OCI-LY7 (cell line): ENCODE results near the gene ZNF423. TPM values are rescaled to one million over a fixed set of nuclear protein-coding genes. Genes with fewer than 3 reads are reported as not detected.

ENCODE experiments used
- BruUV-seq: library from RNA; stranded (reverse); fragments of 400-500 nt; replicated peaks from 2 replicates; lab custom pipeline; 2021; lab: Mats Ljungman, UMichigan
- CTCF ChIA-PET: fragments of 300-600 bp; sonication (Branson Sonifier 250); formaldehyde crosslinking; loops from one replicate; lab custom pipeline; 2022; ENCODE audit warnings: antibody characterized with exemption; ENCODE audit not compliant: unreplicated experiment; lab: Charles Lee
- POLR2A ChIA-PET: fragments of 300-600 bp; sonication (Branson Sonifier 250); formaldehyde crosslinking; loops from one replicate; lab custom pipeline; 2022; ENCODE audit warnings: antibody characterized with exemption; lab: Charles Lee
- DNase-seq: peaks from one replicate; pipeline ENCODE4 v3.0.0-alpha.2; 2015; ENCODE audit warnings: low spot score
- H2AFZ ChIP-seq: fragments of 200-600 bp; sonication (generic), shearing (Covaris generic); 2 replicates; pipeline ENCODE4 v1.6.1; 2014; ENCODE audit warnings: mild to moderate bottlenecking, antibody characterized with exemption, low read length, moderate library complexity
- H3K27ac ChIP-seq: fragments of 200-600 bp; sonication (generic); 2 replicates; pipeline ENCODE4 v1.5.1; 2014; ENCODE audit warnings: mixed run types, low read depth, mild to moderate bottlenecking, moderate library complexity, low read length, inconsistent platforms; ENCODE audit not compliant: poor library complexity, severe bottlenecking
- H3K36me3 ChIP-seq: fragments of 200-600 bp; sonication (generic); 2 replicates; pipeline ENCODE4 v1.6.1; 2014; ENCODE audit warnings: mild to moderate bottlenecking, antibody characterized with exemption, low read length, moderate library complexity, mixed read lengths; ENCODE audit not compliant: insufficient read depth
- H3K4me1 ChIP-seq: fragments of 200-600 bp; sonication (generic); 2 replicates; pipeline ENCODE4 v1.5.1; 2014; ENCODE audit warnings: mild to moderate bottlenecking, low read length; ENCODE audit not compliant: insufficient read depth, poor library complexity, severe bottlenecking
- H3K4me2 ChIP-seq: fragments of 200-600 bp; sonication (generic); 2 replicates; pipeline ENCODE4 v1.6.1; 2014; ENCODE audit warnings: mild to moderate bottlenecking, low read length
- H3K4me3 ChIP-seq: fragments of 200-600 bp; sonication (generic); 2 replicates; pipeline ENCODE4 v1.5.1; 2014; ENCODE audit warnings: mild to moderate bottlenecking, low read depth, low read length; ENCODE audit not compliant: poor library complexity, severe bottlenecking
- H3K79me2 ChIP-seq: fragments of 200-600 bp; sonication (generic); 2 replicates; pipeline ENCODE4 v1.6.1; 2016; ENCODE audit warnings: low read depth, mild to moderate bottlenecking, low read length, moderate library complexity, mixed read lengths; ENCODE audit not compliant: insufficient read depth
- H3K9me2 ChIP-seq: fragments of 200-600 bp; sonication (generic); 2 replicates; pipeline ENCODE4 v1.6.1; 2016; ENCODE audit warnings: mild to moderate bottlenecking, low read length, mixed read lengths; ENCODE audit not compliant: insufficient read depth
- H3K9me3 ChIP-seq: fragments of 200-600 bp; sonication (generic); 2 replicates; pipeline ENCODE4 v1.6.1; 2014; ENCODE audit warnings: mild to moderate bottlenecking, mixed run types, low read length, mixed read lengths
- H4K20me1 ChIP-seq: fragments of 200-600 bp; sonication (generic); 2 replicates; pipeline ENCODE4 v1.6.1; 2014; ENCODE audit warnings: mild to moderate bottlenecking, antibody characterized with exemption, low read length, moderate library complexity, mixed read lengths; ENCODE audit not compliant: insufficient read depth
- EZH2phosphoT487 ChIP-seq: fragments of 200-600 bp; sonication (generic); IDR thresholded peaks from 2 replicates; pipeline ENCODE4 v1.6.1; 2018; ENCODE audit warnings: low read depth, borderline replicate concordance, mild to moderate bottlenecking, mixed run types, antibody characterized with exemption, low read length, moderate library complexity, mixed read lengths
- intact Hi-C: fragments of 100-400 bp; cut with micrococcal nuclease; formaldehyde crosslinking; loops from one replicate; pipeline ENCODE4 v1.10.0; 2022; ENCODE audit not compliant: unreplicated experiment
- total RNA-seq, 2 experiments: library from RNA; depleted of rRNA in 1 of 2; stranded (reverse); fragments of >200 nt in 1 of 2; shearing (Covaris generic) in 1 of 2; gene quantifications; 2 replicates each; pipeline ENCODE4 v1.2.3, GENCODE V29; 2014 to 2022
- TF ChIP-seq, protein P1 (sequence below): fragments of 200-600 bp; sonication (generic); conservative IDR thresholded peaks from 2 replicates; pipeline ENCODE4 v1.5.1; 2014; ENCODE audit warnings: mild to moderate bottlenecking, antibody characterized with exemption, low read length, moderate library complexity, mixed read lengths

The ZNF423 gene
- total RNA-seq, 2 experiments from 2014 or later: 0.09 to 0.13 TPM

DNA sequence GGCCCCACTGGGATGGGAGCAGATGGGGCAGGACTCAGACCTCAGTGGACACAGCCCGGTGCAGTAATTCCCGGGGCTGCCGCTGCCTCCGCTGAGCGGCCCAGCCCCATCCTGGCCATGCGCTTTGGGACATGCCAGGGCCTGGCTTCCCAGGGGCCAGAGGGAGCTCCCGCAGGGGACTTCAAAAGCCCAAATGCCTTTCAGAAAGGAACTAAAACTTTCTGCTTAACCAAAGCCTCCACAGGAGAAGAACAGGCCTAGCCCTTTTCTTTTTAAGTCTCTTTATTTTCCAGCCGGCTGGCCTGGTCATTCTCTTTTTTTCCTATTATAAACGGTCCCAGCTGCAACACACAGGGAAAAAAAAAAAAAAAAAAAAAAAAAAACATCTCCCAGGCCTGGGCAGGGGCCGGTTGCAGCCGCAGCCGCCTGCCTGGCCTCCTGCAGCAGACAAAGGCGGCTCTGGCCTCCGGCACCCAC lies 10.7 kb upstream of the ZNF423 start:
- BruUV-seq: no TSS peak
- intact Hi-C loops: no loop called here
- H4K20me1 ChIP-seq: no peaks in the 10 kb centered on the region
- no peak overlapping the region for H2AFZ ChIP-seq
- TF ChIP-seq EZH2phosphoT487: no peak
- TF ChIP-seq, protein P1, sequence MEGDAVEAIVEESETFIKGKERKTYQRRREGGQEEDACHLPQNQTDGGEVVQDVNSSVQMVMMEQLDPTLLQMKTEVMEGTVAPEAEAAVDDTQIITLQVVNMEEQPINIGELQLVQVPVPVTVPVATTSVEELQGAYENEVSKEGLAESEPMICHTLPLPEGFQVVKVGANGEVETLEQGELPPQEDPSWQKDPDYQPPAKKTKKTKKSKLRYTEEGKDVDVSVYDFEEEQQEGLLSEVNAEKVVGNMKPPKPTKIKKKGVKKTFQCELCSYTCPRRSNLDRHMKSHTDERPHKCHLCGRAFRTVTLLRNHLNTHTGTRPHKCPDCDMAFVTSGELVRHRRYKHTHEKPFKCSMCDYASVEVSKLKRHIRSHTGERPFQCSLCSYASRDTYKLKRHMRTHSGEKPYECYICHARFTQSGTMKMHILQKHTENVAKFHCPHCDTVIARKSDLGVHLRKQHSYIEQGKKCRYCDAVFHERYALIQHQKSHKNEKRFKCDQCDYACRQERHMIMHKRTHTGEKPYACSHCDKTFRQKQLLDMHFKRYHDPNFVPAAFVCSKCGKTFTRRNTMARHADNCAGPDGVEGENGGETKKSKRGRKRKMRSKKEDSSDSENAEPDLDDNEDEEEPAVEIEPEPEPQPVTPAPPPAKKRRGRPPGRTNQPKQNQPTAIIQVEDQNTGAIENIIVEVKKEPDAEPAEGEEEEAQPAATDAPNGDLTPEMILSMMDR: no peak
- POLR2A ChIA-PET: no interaction called here
- H3K9me3 ChIP-seq: no peaks in the 10 kb centered on the region
- no peaks in the 10 kb centered on the region for H3K79me2 ChIP-seq
- no peaks in the 10 kb centered on the region for H3K9me2 ChIP-seq
- H3K36me3 ChIP-seq: no peaks in the 10 kb centered on the region
- no peak for DNase-seq
- CTCF ChIA-PET: interaction anchor here (0.6 kb wide), 1 partner anchor 317 kb away, joined by 5 read pairs; no protein-coding TSS in a partner anchor
- no peak overlapping the region for H3K27ac ChIP-seq
- H3K4me2 ChIP-seq: no peak overlapping the region
- no peak overlapping the region for H3K4me3 ChIP-seq
- H3K4me1 ChIP-seq: no peaks in the 10 kb centered on the region

DNA sequence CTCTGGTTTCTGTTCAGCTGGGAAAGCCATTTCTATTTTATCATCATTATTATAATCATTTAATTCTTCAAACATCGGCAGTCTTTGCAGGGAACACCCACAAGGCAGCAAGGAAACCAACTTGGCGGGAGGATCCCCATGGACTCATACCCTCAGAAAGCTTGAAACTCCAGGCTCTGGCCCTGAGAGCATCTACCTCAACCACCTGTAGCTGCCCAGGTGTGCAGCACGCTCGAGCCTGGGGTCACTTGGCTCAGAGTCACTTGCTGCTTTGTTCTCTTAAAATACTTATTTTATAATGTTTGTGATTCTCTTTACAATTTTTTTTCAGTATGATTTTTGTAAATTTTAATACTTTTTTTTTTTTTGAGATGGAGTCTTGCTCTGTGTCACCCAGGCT lies 6.8 kb upstream of the ZNF423 start:
- Histone ChIP-seq H3K27ac (no peak overlapping the region), H3K4me3 (no peak overlapping the region), H3K9me3 (no peaks in the 10 kb centered on the region), H3K9me2 (no peaks in the 10 kb centered on the region), H3K4me1 (peaks cover 9% of the 10 kb centered on the region), H3K4me2 (no peak overlapping the region), H4K20me1 (no peaks in the 10 kb centered on the region), H3K36me3 (no peaks in the 10 kb centered on the region), H2AFZ (no peak overlapping the region), H3K79me2 (no peaks in the 10 kb centered on the region)
- intact Hi-C loops: no loop called here
- ChIA-PET CTCF (no interaction called here), POLR2A (interaction anchor here (0.9 to 1.0 kb wide), 2 partner anchors 15 to 18 kb away, joined by 3 to 5 read pairs; no protein-coding TSS in a partner anchor)
- TF ChIP-seq, protein P1: no peak
- TF ChIP-seq EZH2phosphoT487: no peak
- DNase-seq: no peak
- BruUV-seq: no TSS peak

DNA sequence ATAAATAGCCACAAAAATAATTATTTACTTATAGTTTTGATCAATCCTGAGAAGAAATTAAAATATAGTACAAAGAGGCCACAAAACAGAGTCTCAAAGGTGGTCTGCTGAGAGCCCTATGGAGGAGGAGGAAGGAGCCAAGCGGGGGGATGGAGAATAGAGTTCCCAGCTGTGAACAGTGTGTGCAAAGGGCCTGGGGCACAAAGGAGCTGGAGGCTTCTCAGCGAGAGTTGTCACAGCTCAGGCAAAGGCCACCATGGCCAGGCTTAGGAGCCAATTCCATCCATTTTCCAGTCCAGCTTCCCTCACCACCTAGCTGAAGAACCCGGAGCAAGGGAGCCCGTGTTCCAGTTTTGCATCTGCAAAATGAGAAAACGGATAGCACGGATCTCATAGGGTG lies 5.4 kb upstream of the ZNF423 start:
- DNase-seq: no peak
- TF ChIP-seq EZH2phosphoT487: no peak
- TF ChIP-seq, protein P1: no peak
- Histone ChIP-seq H3K4me1 (peaks cover 17% of the 10 kb centered on the region), H3K79me2 (no peaks in the 10 kb centered on the region), H3K36me3 (no peaks in the 10 kb centered on the region), H3K9me2 (no peaks in the 10 kb centered on the region), H3K9me3 (no peaks in the 10 kb centered on the region), H4K20me1 (no peaks in the 10 kb centered on the region), H3K27ac (no peak overlapping the region), H3K4me2 (no peak overlapping the region), H2AFZ (no peak overlapping the region), H3K4me3 (no peak overlapping the region)
- intact Hi-C loops: no loop called here
- CTCF ChIA-PET: no interaction called here
- no TSS peak for BruUV-seq
- POLR2A ChIA-PET: no interaction called here
